Fibroblast of skin of right biceps (primary cell): ENCODE data around the gene PPP1R7.
A peak's percentile ranks its signal among the peaks of the same experiment; 100 is the strongest.
"Not testable (repeated sequence)": the region's sequence is repeated elsewhere in the genome, so short reads cannot be mapped to it uniquely, and the experiment has no call there.

ENCODE experiments used
- DNase-seq: peaks from one replicate; pipeline ENCODE4 v3.0.0-alpha.2; 2013

The PPP1R7 gene

GRCh38 chr2:241149925-241150659, at the start of gene PPP1R7:
Gene PPP1R7, plus strand, starts transcription at chr2:241150467. Its CDS starts 29 bp downstream, at chr2:241150496.
- DNase-seq = peak; percentile 92

- DNase-seq = peak; percentile 82
Observed at GRCh38 chr2:241102239-241102803, 47.9 kb upstream of the PPP1R7 start, which contains the start of gene MTERF4. Gene MTERF4, minus strand, starts transcription at chr2:241102287. Its CDS starts 14 bp downstream, at chr2:241102273.

- no peak for DNase-seq
Observed at GRCh38 chr2:241103176-241103595, 47.1 kb upstream of the PPP1R7 start.

- not testable (repeated sequence) for DNase-seq
Observed at GRCh38 chr2:241104611-241105010, 45.7 kb upstream of the PPP1R7 start.

- DNase-seq = no peak
Observed at GRCh38 chr2:241105641-241106040, 44.6 kb upstream of the PPP1R7 start.

- no peak for DNase-seq
Observed at GRCh38 chr2:241107031-241107783, 43.1 kb upstream of the PPP1R7 start.

- no peak for DNase-seq
Observed at GRCh38 chr2:241108271-241109209, 41.7 kb upstream of the PPP1R7 start.

GRCh38 chr2:241109210-241110088, 40.8 kb upstream of the PPP1R7 start:
- no peak for DNase-seq

- no peak for DNase-seq
Observed at GRCh38 chr2:241110089-241110606, 40.1 kb upstream of the PPP1R7 start.

- DNase-seq = no peak
Observed at GRCh38 chr2:241110607-241111439, 39.4 kb upstream of the PPP1R7 start.

- no peak for DNase-seq
Observed at GRCh38 chr2:241111440-241111805, 38.8 kb upstream of the PPP1R7 start.

GRCh38 chr2:241112046-241112445, 38.2 kb upstream of the PPP1R7 start:
- DNase-seq = no peak

GRCh38 chr2:241112592-241112991, 37.7 kb upstream of the PPP1R7 start:
- DNase-seq = no peak

- DNase-seq = no peak
Observed at GRCh38 chr2:241114836-241115235, 35.4 kb upstream of the PPP1R7 start.

GRCh38 chr2:241115361-241115760, 34.9 kb upstream of the PPP1R7 start:
- DNase-seq = no peak

- DNase-seq = no peak
Observed at GRCh38 chr2:241116606-241117560, 33.4 kb upstream of the PPP1R7 start.

GRCh38 chr2:241118737-241119505, 31.3 kb upstream of the PPP1R7 start:
- DNase-seq = no peak

- no peak for DNase-seq
Observed at GRCh38 chr2:241120440-241120839, 29.8 kb upstream of the PPP1R7 start.
